Neural crest cell (in vitro differentiated cells): ENCODE results near the gene AADAT. TPM values are rescaled to one million over a fixed set of nuclear protein-coding genes. Genes with fewer than 3 reads are reported as not detected.

Experiments
- DNase-seq: peaks from one replicate; pipeline ENCODE4 v3.0.0; 2021; ENCODE audit warnings: low read depth, mixed read lengths, low spot score
- H3K27ac Mint-ChIP-seq: one replicate; pipeline ENCODE4 v1.8.0; 2021; ENCODE audit warnings: mild to moderate bottlenecking, mixed read lengths; ENCODE audit not compliant: unreplicated experiment
- H3K27me3 Mint-ChIP-seq: 2 replicates; pipeline ENCODE4 v1.8.0; 2021; ENCODE audit warnings: low read depth, mild to moderate bottlenecking, mixed read lengths
- H3K36me3 Mint-ChIP-seq: 2 replicates; pipeline ENCODE4 v1.8.0; 2021; ENCODE audit warnings: low read depth, mild to moderate bottlenecking, mixed read lengths
- H3K4me1 Mint-ChIP-seq: 2 replicates; pipeline ENCODE4 v1.8.0; 2021; ENCODE audit warnings: mixed read lengths
- H3K4me3 Mint-ChIP-seq: one replicate; pipeline ENCODE4 v1.8.0; 2021; ENCODE audit warnings: mild to moderate bottlenecking, mixed read lengths
- H3K9me3 Mint-ChIP-seq: 2 replicates; pipeline ENCODE4 v1.8.0; 2021; ENCODE audit warnings: mixed read lengths
- CTCF ChIP-seq: fragments of 200-600 bp; sonication (generic); conservative IDR thresholded peaks from 2 replicates; pipeline ENCODE4 v1.5.0; 2021; ENCODE audit warnings: antibody characterized with exemption, mild to moderate bottlenecking
- long read RNA-seq: library from polyadenylated mRNA; unstranded; transcript quantifications from one replicate; pipeline ENCODE4 v2.0.0, GENCODE V29; 2020
- total RNA-seq: library from RNA; stranded (reverse); gene quantifications from 2 replicates; pipeline ENCODE4 v1.2.1, GENCODE V29; 2021

AADAT gene
- 30.7 and 32.5 TPM in 2 replicates for total RNA-seq
- long read RNA-seq, transcript AADAT-202 (14 exons, 2,101 nt), result minor isoform, 5 of 38 reads
- long read RNA-seq, transcript AADAT-201 (13 exons, 2,261 nt), result major isoform, 13 of 38 reads
- long read RNA-seq, partial matches to known transcripts, result 5 of 38 reads
- long read RNA-seq, other reads (novel, unspliced or antisense), result 15 of 38 reads

- Mint-ChIP-seq H3K27me3 (no peaks in the 10 kb centered on the region), H3K4me3 (peak within 1 kb of the TSS; percentile 92), H3K27ac (peak within 1 kb of the TSS; percentile 98), H3K9me3 (no peaks in the 10 kb centered on the region), H3K4me1 (peaks cover 44% of the 10 kb centered on the region), H3K36me3 (peaks cover 28% of the 10 kb centered on the region)
- DNase-seq, result peak; percentile 87
- TF ChIP-seq CTCF, result peak; percentile 79
Observed at GRCh38 chr4:170089668-170090351, at the start of gene AADAT. Gene AADAT (minus strand): TSS chr4:170089956. CDS start chr4:170089690, 266 bp downstream.

- Mint-ChIP-seq H3K9me3 (no peaks in the 10 kb centered on the region), H3K4me1 (peaks cover 6% of the 10 kb centered on the region), H3K36me3 (no peaks in the 10 kb centered on the region), H3K27me3 (peaks cover 2% of the 10 kb centered on the region), H3K4me3 (no peak overlapping the region), H3K27ac (no peak overlapping the region)
- DNase-seq, result peak; percentile 90
- TF ChIP-seq CTCF, result peak; percentile 90
Observed at GRCh38 chr4:170138580-170139194, 48.9 kb upstream of the AADAT start.

- H3K27me3 Mint-ChIP-seq, result peaks cover 2% of the 10 kb centered on the region
- DNase-seq, result no peak
- no peak overlapping the region for H3K27ac Mint-ChIP-seq
- H3K9me3 Mint-ChIP-seq, result peaks cover 5% of the 10 kb centered on the region
- TF ChIP-seq CTCF, result no peak
- H3K36me3 Mint-ChIP-seq, result peaks cover 5% of the 10 kb centered on the region
- no peak overlapping the region for H3K4me3 Mint-ChIP-seq
- peaks cover 6% of the 10 kb centered on the region for H3K4me1 Mint-ChIP-seq
Observed at GRCh38 chr4:170137927-170138326, 48.2 kb upstream of the AADAT start.

- H3K27me3 Mint-ChIP-seq, result peaks cover 2% of the 10 kb centered on the region
- no peak overlapping the region for H3K27ac Mint-ChIP-seq
- no peak for DNase-seq
- no peak overlapping the region for H3K4me3 Mint-ChIP-seq
- peaks cover 5% of the 10 kb centered on the region for H3K9me3 Mint-ChIP-seq
- H3K36me3 Mint-ChIP-seq, result peaks cover 5% of the 10 kb centered on the region
- TF ChIP-seq CTCF, result no peak
- H3K4me1 Mint-ChIP-seq, result peaks cover 6% of the 10 kb centered on the region
Observed at GRCh38 chr4:170137466-170137865, 47.7 kb upstream of the AADAT start.

- no peak for TF ChIP-seq CTCF
- peaks cover 11% of the 10 kb centered on the region for H3K9me3 Mint-ChIP-seq
- H3K27me3 Mint-ChIP-seq, result peaks cover 2% of the 10 kb centered on the region
- H3K27ac Mint-ChIP-seq, result no peak overlapping the region
- peaks cover 5% of the 10 kb centered on the region for H3K36me3 Mint-ChIP-seq
- H3K4me3 Mint-ChIP-seq, result no peak overlapping the region
- peaks cover 6% of the 10 kb centered on the region for H3K4me1 Mint-ChIP-seq
- DNase-seq, result no peak
Observed at GRCh38 chr4:170134821-170135220, 45.1 kb upstream of the AADAT start.
